Measurements from ENCODE around the gene PAFAH1B2. TPM values are rescaled to one million over a fixed set of nuclear protein-coding genes. Genes with fewer than 3 reads are reported as not detected.

PAFAH1B2 gene
- 96.9 TPM for polyA plus RNA-seq (2013, experiment 1 of 4)
- 107 TPM for polyA plus RNA-seq (2013, experiment 2 of 4)
- 69.2 TPM for polyA plus RNA-seq (2013, experiment 3 of 4)
- polyA plus RNA-seq (2013, experiment 4 of 4): 70.9 TPM

- Histone ChIP-seq H3K36me3 (ENCODE audit: control insufficient read depth, insufficient read depth, low read length) (no peaks in the 10 kb centered on the region), H3K4me3 (ENCODE audit: insufficient read depth, low read depth, low read length) (peak within 1 kb of the TSS; percentile 78), H3K4me1 (ENCODE audit: control insufficient read depth, insufficient read depth, low read length) (peaks cover 15% of the 10 kb centered on the region), H3K27ac (ENCODE audit: insufficient read depth, low read depth, low read length, poor library complexity, severe bottlenecking) (peak within 1 kb of the TSS; percentile 77), H3K27me3 (ENCODE audit: control insufficient read depth, insufficient read depth, low read length, poor library complexity, severe bottlenecking) (no peaks in the 10 kb centered on the region), H3K9me3 (ENCODE audit: control insufficient read depth, low read length) (no peaks in the 10 kb centered on the region)
- 1% methylated on average over 47 to 48 of the region's 48 CpGs for WGBS, 2 experiments
These were observed at the start of gene PAFAH1B2 for GRCh38 chr11:117143871-117144476. Gene PAFAH1B2 (plus strand): TSS chr11:117144287. CDS start chr11:117152448, 8,161 bp downstream.

- H3K9me3 ChIP-seq (ENCODE audit: control insufficient read depth, low read length): no peaks in the 10 kb centered on the region
- no peaks in the 10 kb centered on the region for H3K36me3 ChIP-seq (ENCODE audit: control insufficient read depth, insufficient read depth, low read length)
- no peaks in the 10 kb centered on the region for H3K27me3 ChIP-seq (ENCODE audit: control insufficient read depth, insufficient read depth, low read length, poor library complexity, severe bottlenecking)
- 79 to 82% methylated on average over 4 of the region's 4 CpGs for WGBS, 2 experiments
- no peak overlapping the region for H3K27ac ChIP-seq (ENCODE audit: insufficient read depth, low read depth, low read length, poor library complexity, severe bottlenecking)
- peaks cover 25% of the 10 kb centered on the region for H3K4me1 ChIP-seq (ENCODE audit: control insufficient read depth, insufficient read depth, low read length)
- no peak overlapping the region for H3K4me3 ChIP-seq (ENCODE audit: insufficient read depth, low read depth, low read length)
These were observed 49.3 kb upstream of the PAFAH1B2 start for GRCh38 chr11:117094776-117095175.

GRCh38 chr11:117095284-117096161 is 48.6 kb upstream of the PAFAH1B2 start:
- H3K36me3 ChIP-seq (ENCODE audit: control insufficient read depth, insufficient read depth, low read length): no peaks in the 10 kb centered on the region
- no peak overlapping the region for H3K4me3 ChIP-seq (ENCODE audit: insufficient read depth, low read depth, low read length)
- WGBS, 2 experiments: 81 to 83% methylated on average over 9 of the region's 9 CpGs
- H3K27ac ChIP-seq (ENCODE audit: insufficient read depth, low read depth, low read length, poor library complexity, severe bottlenecking): no peak overlapping the region
- H3K4me1 ChIP-seq (ENCODE audit: control insufficient read depth, insufficient read depth, low read length): peaks cover 25% of the 10 kb centered on the region
- no peaks in the 10 kb centered on the region for H3K9me3 ChIP-seq (ENCODE audit: control insufficient read depth, low read length)
- no peaks in the 10 kb centered on the region for H3K27me3 ChIP-seq (ENCODE audit: control insufficient read depth, insufficient read depth, low read length, poor library complexity, severe bottlenecking)

- H3K9me3 ChIP-seq (ENCODE audit: control insufficient read depth, low read length): no peaks in the 10 kb centered on the region
- no peak overlapping the region for H3K27ac ChIP-seq (ENCODE audit: insufficient read depth, low read depth, low read length, poor library complexity, severe bottlenecking)
- peaks cover 25% of the 10 kb centered on the region for H3K4me1 ChIP-seq (ENCODE audit: control insufficient read depth, insufficient read depth, low read length)
- 41 to 45% methylated on average over 6 of the region's 6 CpGs for WGBS, 2 experiments
- H3K4me3 ChIP-seq (ENCODE audit: insufficient read depth, low read depth, low read length): peak overlapping the region; percentile 68
- H3K27me3 ChIP-seq (ENCODE audit: control insufficient read depth, insufficient read depth, low read length, poor library complexity, severe bottlenecking): no peaks in the 10 kb centered on the region
- H3K36me3 ChIP-seq (ENCODE audit: control insufficient read depth, insufficient read depth, low read length): no peaks in the 10 kb centered on the region
These were observed 47.7 kb upstream of the PAFAH1B2 start for GRCh38 chr11:117096201-117096991.

GRCh38 chr11:117097014-117097388 is 47.1 kb upstream of the PAFAH1B2 start:
- Histone ChIP-seq H3K36me3 (ENCODE audit: control insufficient read depth, insufficient read depth, low read length) (no peaks in the 10 kb centered on the region), H3K4me1 (ENCODE audit: control insufficient read depth, insufficient read depth, low read length) (peaks cover 25% of the 10 kb centered on the region), H3K9me3 (ENCODE audit: control insufficient read depth, low read length) (no peaks in the 10 kb centered on the region), H3K27me3 (ENCODE audit: control insufficient read depth, insufficient read depth, low read length, poor library complexity, severe bottlenecking) (no peaks in the 10 kb centered on the region), H3K4me3 (ENCODE audit: insufficient read depth, low read depth, low read length) (peak overlapping the region; percentile 68), H3K27ac (ENCODE audit: insufficient read depth, low read depth, low read length, poor library complexity, severe bottlenecking) (no peak overlapping the region)
- WGBS, 2 experiments: 45 to 51% methylated on average over 6 of the region's 6 CpGs

- Histone ChIP-seq H3K36me3 (ENCODE audit: control insufficient read depth, insufficient read depth, low read length) (no peaks in the 10 kb centered on the region), H3K4me3 (ENCODE audit: insufficient read depth, low read depth, low read length) (peak overlapping the region; percentile 68), H3K4me1 (ENCODE audit: control insufficient read depth, insufficient read depth, low read length) (peaks cover 25% of the 10 kb centered on the region), H3K27ac (ENCODE audit: insufficient read depth, low read depth, low read length, poor library complexity, severe bottlenecking) (peak overlapping the region; percentile 56), H3K9me3 (ENCODE audit: control insufficient read depth, low read length) (no peaks in the 10 kb centered on the region), H3K27me3 (ENCODE audit: control insufficient read depth, insufficient read depth, low read length, poor library complexity, severe bottlenecking) (no peaks in the 10 kb centered on the region)
- WGBS, 2 experiments: 0% methylated on average over 65 of the region's 65 CpGs
These were observed 46.5 kb upstream of the PAFAH1B2 start for GRCh38 chr11:117097389-117098268.

GRCh38 chr11:117098269-117099232 is 45.5 kb upstream of the PAFAH1B2 start, which contains the start of gene SIK3:
Gene SIK3 (minus strand): TSS chr11:117098428. CDS start chr11:117098415, 13 bp downstream.
- WGBS, 2 experiments: 5% methylated on average over 78 of the region's 78 CpGs
- Histone ChIP-seq H3K36me3 (ENCODE audit: control insufficient read depth, insufficient read depth, low read length) (no peaks in the 10 kb centered on the region), H3K4me3 (ENCODE audit: insufficient read depth, low read depth, low read length) (peak within 1 kb of the TSS; percentile 68), H3K27me3 (ENCODE audit: control insufficient read depth, insufficient read depth, low read length, poor library complexity, severe bottlenecking) (no peaks in the 10 kb centered on the region), H3K4me1 (ENCODE audit: control insufficient read depth, insufficient read depth, low read length) (peaks cover 25% of the 10 kb centered on the region), H3K9me3 (ENCODE audit: control insufficient read depth, low read length) (no peaks in the 10 kb centered on the region), H3K27ac (ENCODE audit: insufficient read depth, low read depth, low read length, poor library complexity, severe bottlenecking) (peak within 1 kb of the TSS; percentile 96)

- no peaks in the 10 kb centered on the region for H3K9me3 ChIP-seq (ENCODE audit: control insufficient read depth, low read length)
- WGBS, 2 experiments: 93 to 96% methylated on average over 2 of the region's 2 CpGs
These were observed 44.4 kb upstream of the PAFAH1B2 start for GRCh38 chr11:117099696-117100095.

More at GRCh38 chr11:117099696-117100095, 44.4 kb upstream of the PAFAH1B2 start:
- Histone ChIP-seq H3K4me3 (ENCODE audit: insufficient read depth, low read depth, low read length) (no peak overlapping the region), H3K27ac (ENCODE audit: insufficient read depth, low read depth, low read length, poor library complexity, severe bottlenecking) (no peak overlapping the region), H3K36me3 (ENCODE audit: control insufficient read depth, insufficient read depth, low read length) (no peaks in the 10 kb centered on the region), H3K4me1 (ENCODE audit: control insufficient read depth, insufficient read depth, low read length) (peaks cover 23% of the 10 kb centered on the region), H3K27me3 (ENCODE audit: control insufficient read depth, insufficient read depth, low read length, poor library complexity, severe bottlenecking) (no peaks in the 10 kb centered on the region)
